ENCODE data around the gene AGBL1.

The AGBL1 gene

GRCh38 chr15:86165265-86166211 is 85.9 kb downstream of the AGBL1 start:
- Histone ChIP-seq H3K4me2 (no peak overlapping the region), H3K79me2 (ENCODE audit: insufficient read depth, low read depth) (no peaks in the 10 kb centered on the region), H2AFZ (ENCODE audit: low read depth) (no peak overlapping the region), H3K4me3 (IDR thresholded peaks at IDR 0.05; ENCODE audit: insufficient read depth, low read depth, low read length) (no peak overlapping the region), H3K4me1 (ENCODE audit: low read depth, poor library complexity, severe bottlenecking) (no peaks in the 10 kb centered on the region), H4K20me1 (ENCODE audit: insufficient read depth) (no peaks in the 10 kb centered on the region), H3K27me3 (ENCODE audit: insufficient read depth, low read depth) (no peaks in the 10 kb centered on the region), H3K27ac (no peak overlapping the region), H3K9ac (no peak overlapping the region), H3K36me3 (ENCODE audit: insufficient read depth) (no peaks in the 10 kb centered on the region)
- TF ChIP-seq, protein P1, sequence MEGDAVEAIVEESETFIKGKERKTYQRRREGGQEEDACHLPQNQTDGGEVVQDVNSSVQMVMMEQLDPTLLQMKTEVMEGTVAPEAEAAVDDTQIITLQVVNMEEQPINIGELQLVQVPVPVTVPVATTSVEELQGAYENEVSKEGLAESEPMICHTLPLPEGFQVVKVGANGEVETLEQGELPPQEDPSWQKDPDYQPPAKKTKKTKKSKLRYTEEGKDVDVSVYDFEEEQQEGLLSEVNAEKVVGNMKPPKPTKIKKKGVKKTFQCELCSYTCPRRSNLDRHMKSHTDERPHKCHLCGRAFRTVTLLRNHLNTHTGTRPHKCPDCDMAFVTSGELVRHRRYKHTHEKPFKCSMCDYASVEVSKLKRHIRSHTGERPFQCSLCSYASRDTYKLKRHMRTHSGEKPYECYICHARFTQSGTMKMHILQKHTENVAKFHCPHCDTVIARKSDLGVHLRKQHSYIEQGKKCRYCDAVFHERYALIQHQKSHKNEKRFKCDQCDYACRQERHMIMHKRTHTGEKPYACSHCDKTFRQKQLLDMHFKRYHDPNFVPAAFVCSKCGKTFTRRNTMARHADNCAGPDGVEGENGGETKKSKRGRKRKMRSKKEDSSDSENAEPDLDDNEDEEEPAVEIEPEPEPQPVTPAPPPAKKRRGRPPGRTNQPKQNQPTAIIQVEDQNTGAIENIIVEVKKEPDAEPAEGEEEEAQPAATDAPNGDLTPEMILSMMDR (conservative IDR thresholded peaks at IDR 0.05; ENCODE audit: low read depth, low read length) = no peak

- no peaks in the 10 kb centered on the region for H3K27me3 ChIP-seq (ENCODE audit: insufficient read depth, low read depth)
- TF ChIP-seq, protein P1 (conservative IDR thresholded peaks at IDR 0.05; ENCODE audit: low read depth, low read length) = no peak
- H3K4me2 ChIP-seq = no peak overlapping the region
- no peaks in the 10 kb centered on the region for H3K36me3 ChIP-seq (ENCODE audit: insufficient read depth)
- H3K4me1 ChIP-seq (ENCODE audit: low read depth, poor library complexity, severe bottlenecking) = no peaks in the 10 kb centered on the region
- H3K79me2 ChIP-seq (ENCODE audit: insufficient read depth, low read depth) = no peaks in the 10 kb centered on the region
- no peak overlapping the region for H2AFZ ChIP-seq (ENCODE audit: low read depth)
- H3K27ac ChIP-seq = no peak overlapping the region
- H3K4me3 ChIP-seq (IDR thresholded peaks at IDR 0.05; ENCODE audit: insufficient read depth, low read depth, low read length) = no peak overlapping the region
- no peaks in the 10 kb centered on the region for H4K20me1 ChIP-seq (ENCODE audit: insufficient read depth)
- no peak overlapping the region for H3K9ac ChIP-seq
Observed at GRCh38 chr15:86167841-86168240, 88.2 kb downstream of the AGBL1 start.

GRCh38 chr15:86178845-86179244 is 99.2 kb downstream of the AGBL1 start:
- no peak overlapping the region for H3K9ac ChIP-seq
- H3K27me3 ChIP-seq (ENCODE audit: insufficient read depth, low read depth) = no peaks in the 10 kb centered on the region
- TF ChIP-seq, protein P1 (conservative IDR thresholded peaks at IDR 0.05; ENCODE audit: low read depth, low read length) = 0 out of 2 replicates have a peak, but pooled peaks have one; percentile 18
- H2AFZ ChIP-seq (ENCODE audit: low read depth) = no peak overlapping the region
- H3K27ac ChIP-seq = no peak overlapping the region
- H3K4me1 ChIP-seq (ENCODE audit: low read depth, poor library complexity, severe bottlenecking) = peaks cover 3% of the 10 kb centered on the region
- H4K20me1 ChIP-seq (ENCODE audit: insufficient read depth) = no peaks in the 10 kb centered on the region
- H3K79me2 ChIP-seq (ENCODE audit: insufficient read depth, low read depth) = no peaks in the 10 kb centered on the region
- H3K36me3 ChIP-seq (ENCODE audit: insufficient read depth) = no peaks in the 10 kb centered on the region
- no peak overlapping the region for H3K4me2 ChIP-seq
- H3K4me3 ChIP-seq (IDR thresholded peaks at IDR 0.05; ENCODE audit: insufficient read depth, low read depth, low read length) = no peak overlapping the region

- Histone ChIP-seq H2AFZ (ENCODE audit: low read depth) (no peak overlapping the region), H3K4me1 (ENCODE audit: low read depth, poor library complexity, severe bottlenecking) (no peaks in the 10 kb centered on the region), H3K36me3 (ENCODE audit: insufficient read depth) (no peaks in the 10 kb centered on the region), H3K4me3 (IDR thresholded peaks at IDR 0.05; ENCODE audit: insufficient read depth, low read depth, low read length) (no peak overlapping the region), H3K27ac (no peak overlapping the region), H4K20me1 (ENCODE audit: insufficient read depth) (no peaks in the 10 kb centered on the region), H3K4me2 (no peak overlapping the region), H3K9ac (no peak overlapping the region), H3K27me3 (ENCODE audit: insufficient read depth, low read depth) (no peaks in the 10 kb centered on the region), H3K79me2 (ENCODE audit: insufficient read depth, low read depth) (no peaks in the 10 kb centered on the region)
- TF ChIP-seq, protein P1 (conservative IDR thresholded peaks at IDR 0.05; ENCODE audit: low read depth, low read length) = no peak
Observed at GRCh38 chr15:86183596-86184491, 104.2 kb downstream of the AGBL1 start.
